Hematopoietic multipotent progenitor cell treated with erythropoietin and hydrocortisone succinate and interleukin-3 and kit ligand, for 4 days (in vitro differentiated cells): ENCODE data around the gene ESPL1.
"Not testable (repeated sequence)": the region's sequence is repeated elsewhere in the genome, so short reads cannot be mapped to it uniquely, and the experiment has no call there.

Source experiments
- DNase-seq: peaks from one replicate; pipeline ENCODE4 v3.0.0-alpha.2; 2015

Gene ESPL1

GRCh38 chr12:53265783-53266182, 2.3 kb upstream of the ESPL1 start:
- DNase-seq, result no peak

- peak; percentile 56 for DNase-seq
Observed at GRCh38 chr12:53267306-53267998, 647 bp upstream of the ESPL1 start.

DNA sequence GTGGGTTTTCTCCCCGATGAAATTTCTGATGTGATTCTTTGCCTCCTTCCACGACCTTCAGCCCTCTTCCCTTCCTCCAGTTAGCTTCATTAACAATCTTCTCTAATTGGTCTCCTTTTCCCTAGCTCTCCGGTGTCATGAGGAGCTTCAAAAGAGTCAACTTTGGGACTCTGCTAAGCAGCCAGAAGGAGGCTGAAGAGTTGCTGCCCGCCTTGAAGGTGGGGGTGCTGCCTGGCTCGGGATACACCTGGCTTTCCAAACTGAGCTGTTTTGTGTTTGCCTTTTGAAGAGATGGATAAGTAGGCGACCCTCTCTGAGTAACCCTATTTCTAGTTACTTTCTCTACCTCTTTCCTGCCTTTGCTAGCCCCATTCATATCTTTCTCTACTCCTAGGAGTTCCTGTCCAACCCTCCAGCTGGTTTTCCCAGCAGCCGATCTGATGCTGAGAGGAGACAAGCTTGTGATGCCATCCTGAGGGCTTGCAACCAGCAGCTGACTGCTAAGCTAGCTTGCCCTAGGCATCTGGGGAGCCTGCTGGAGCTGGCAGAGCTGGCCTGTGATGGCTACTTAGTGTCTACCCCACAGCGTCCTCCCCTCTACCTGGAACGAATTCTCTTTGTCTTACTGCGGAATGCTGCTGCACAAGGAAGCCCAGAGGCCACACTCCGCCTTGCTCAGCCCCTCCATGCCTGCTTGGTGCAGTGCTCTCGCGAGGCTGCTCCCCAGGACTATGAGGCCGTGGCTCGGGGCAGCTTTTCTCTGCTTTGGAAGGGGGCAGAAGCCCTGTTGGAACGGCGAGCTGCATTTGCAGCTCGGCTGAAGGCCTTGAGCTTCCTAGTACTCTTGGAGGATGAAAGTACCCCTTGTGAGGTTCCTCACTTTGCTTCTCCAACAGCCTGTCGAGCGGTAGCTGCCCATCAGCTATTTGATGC, 797 bp downstream of the ESPL1 start:
- DNase-seq, result peak; percentile 22

DNA sequence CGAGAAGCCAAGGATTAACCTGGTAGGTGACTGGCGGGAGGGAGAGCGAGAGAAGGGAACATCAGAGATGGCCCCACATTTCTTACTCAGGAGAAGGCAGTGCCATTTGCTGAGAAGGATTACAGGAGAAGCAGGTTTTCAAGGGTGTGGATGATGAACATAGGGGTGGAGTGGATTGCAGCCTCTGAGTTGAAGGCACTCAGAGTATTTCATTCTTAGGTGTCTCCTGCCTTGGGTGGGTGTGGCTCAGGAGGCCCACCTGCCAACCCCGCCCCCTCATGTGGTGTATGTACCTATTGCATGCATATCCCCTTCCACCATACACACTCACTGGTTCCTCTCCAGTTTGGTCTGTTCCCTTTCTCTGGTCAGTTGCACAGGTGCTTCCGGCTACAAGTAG, 6.3 kb downstream of the ESPL1 start:
- no peak for DNase-seq

- DNase-seq, result no peak
Observed at GRCh38 chr12:53276511-53276910, 8.4 kb downstream of the ESPL1 start.

DNA sequence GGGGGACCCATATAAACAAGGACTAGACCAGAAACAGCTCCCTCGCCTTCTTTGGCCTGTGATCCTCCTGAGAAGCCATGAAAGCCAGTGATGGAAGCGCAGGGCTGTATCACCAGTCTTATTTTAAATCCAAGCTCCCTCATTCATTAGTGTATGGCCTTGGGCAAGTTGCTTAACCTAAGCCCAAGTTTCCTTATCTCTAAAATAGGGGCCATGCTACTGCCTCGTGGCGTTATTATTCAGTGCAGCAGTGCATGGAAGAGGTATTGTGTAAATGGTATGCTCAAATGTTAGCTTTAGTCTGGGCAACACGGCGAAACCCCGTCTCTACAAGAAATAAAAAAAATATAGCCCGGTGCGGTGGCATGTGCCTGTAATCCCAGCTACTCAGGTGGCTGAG, 9.9 kb downstream of the ESPL1 start:
- DNase-seq, result no peak

GRCh38 chr12:53279283-53279869, 11.3 kb downstream of the ESPL1 start:
- no peak for DNase-seq

DNA sequence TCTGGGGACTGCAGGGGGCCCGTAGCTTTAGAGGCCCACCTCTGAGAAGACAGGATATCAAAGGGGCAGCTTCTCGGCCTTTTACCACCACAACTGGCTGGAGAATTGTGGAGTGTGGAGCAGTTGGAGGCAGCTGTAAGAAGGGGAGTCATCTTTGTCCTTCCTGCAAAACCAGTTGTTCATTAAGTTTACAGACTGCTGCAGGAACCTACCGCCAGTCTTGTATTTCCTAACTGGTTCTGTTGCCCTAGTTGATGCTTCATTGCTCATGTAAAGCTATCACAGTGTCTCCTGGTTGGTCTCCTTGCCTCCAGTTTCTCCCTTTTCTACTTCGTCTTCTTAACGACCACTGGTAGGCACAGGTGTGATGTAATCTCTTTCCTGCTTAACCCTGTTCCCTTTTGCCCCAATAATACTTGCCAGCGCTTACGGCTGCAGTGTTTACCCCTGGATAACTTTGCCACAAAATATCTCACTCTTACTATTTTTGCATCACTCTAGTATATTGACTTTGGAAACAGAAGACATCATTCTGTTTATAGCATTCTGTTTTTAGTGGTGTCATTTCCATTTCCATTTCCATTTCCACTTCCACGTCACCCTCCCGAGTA, 11.9 kb downstream of the ESPL1 start:
- no peak for DNase-seq

GRCh38 chr12:53286448-53286847, 18.3 kb downstream of the ESPL1 start:
- DNase-seq, result no peak

- peak; percentile 84 for DNase-seq
Observed at GRCh38 chr12:53287741-53288216, 19.7 kb downstream of the ESPL1 start.

- DNase-seq, result no peak
Observed at GRCh38 chr12:53288322-53288721, 20.2 kb downstream of the ESPL1 start.

GRCh38 chr12:53289891-53290290, 21.8 kb downstream of the ESPL1 start:
- no peak for DNase-seq

- DNase-seq, result no peak
Observed at GRCh38 chr12:53290661-53291060, 22.6 kb downstream of the ESPL1 start.

- DNase-seq, result no peak
Observed at GRCh38 chr12:53292426-53292825, 24.3 kb downstream of the ESPL1 start.

- DNase-seq, result peak; percentile 95
Observed at GRCh38 chr12:53295070-53295890, 27.2 kb downstream of the ESPL1 start, which contains the start of gene PFDN5. TSS of gene PFDN5 (plus strand) at chr12:53295542. CDS start at chr12:53295568, 26 bp downstream.

GRCh38 chr12:53295891-53296219, 27.8 kb downstream of the ESPL1 start:
- no peak for DNase-seq

DNA sequence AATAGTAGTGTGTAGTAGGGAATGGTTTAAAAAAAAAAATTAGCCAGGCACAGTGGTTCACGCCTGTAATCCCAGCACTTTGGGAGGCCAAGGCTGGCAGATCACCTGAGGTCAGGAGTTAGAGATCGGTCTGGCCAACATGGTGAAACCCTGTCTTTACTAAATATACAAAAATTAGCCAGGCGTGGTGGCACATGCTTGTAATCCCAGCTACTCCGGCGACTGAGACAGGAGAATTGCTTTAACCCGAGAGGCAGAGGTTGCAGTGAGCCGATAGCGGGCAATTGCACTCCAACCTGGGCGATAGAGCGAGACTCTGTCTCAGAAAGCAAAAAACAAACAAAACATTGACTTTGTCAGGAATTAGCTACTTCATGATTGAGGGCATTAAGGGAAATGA, 29.0 kb downstream of the ESPL1 start:
- DNase-seq, result not testable (repeated sequence)

DNA sequence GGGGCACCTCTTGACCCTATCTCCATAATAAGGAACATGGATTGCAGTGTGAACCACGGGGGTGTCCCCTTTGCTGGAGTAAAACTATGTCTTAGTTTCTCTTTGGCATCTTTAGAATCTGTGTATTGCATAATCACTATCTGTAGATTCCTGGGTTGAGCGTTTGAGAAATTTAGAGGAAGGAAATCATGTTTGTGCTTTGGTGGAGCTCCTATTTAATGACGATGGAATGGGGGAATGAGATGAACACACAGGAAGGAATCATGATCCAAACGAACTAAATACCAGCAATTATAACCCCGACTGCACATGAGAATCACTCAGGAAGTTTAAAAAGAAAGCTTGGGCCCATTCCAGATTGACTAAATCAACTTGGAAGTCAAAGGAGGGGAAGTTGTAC, 30.1 kb downstream of the ESPL1 start:
- DNase-seq, result peak; percentile 43

- peak; percentile 87 for DNase-seq
Observed at GRCh38 chr12:53299101-53299453, 31.0 kb downstream of the ESPL1 start.

- peak; percentile 97 for DNase-seq
Observed at GRCh38 chr12:53299454-53300180, 31.5 kb downstream of the ESPL1 start, which contains the start of gene MYG1. TSS of gene MYG1 (plus strand) at chr12:53299695. CDS start at chr12:53299738, 43 bp downstream.

GRCh38 chr12:53300187-53300586, 32.1 kb downstream of the ESPL1 start:
- peak; percentile 18 for DNase-seq

GRCh38 chr12:53302903-53303302, 34.8 kb downstream of the ESPL1 start:
- no peak for DNase-seq
